Mesothelial cell of epicardium (in vitro differentiated cells): ENCODE results near the gene WDR93. TPM values are rescaled to one million over a fixed set of nuclear protein-coding genes. Genes with fewer than 3 reads are reported as not detected.

Source experiments
- DNase-seq, 2 experiments: peaks; one replicate each; pipeline ENCODE4 v3.0.0; 2021; ENCODE audit warnings: low spot score in 2 of 2; ENCODE audit not compliant: unreplicated experiment in 2 of 2
- H3K27ac Mint-ChIP-seq: 2 replicates; pipeline ENCODE4 v1.8.0; 2021; ENCODE audit warnings: mixed read lengths
- H3K27me3 Mint-ChIP-seq: 2 replicates; pipeline ENCODE4 v1.8.0; 2021; ENCODE audit warnings: low read depth, mixed read lengths
- H3K36me3 Mint-ChIP-seq: 2 replicates; pipeline ENCODE4 v1.8.0; 2021; ENCODE audit warnings: mixed read lengths
- H3K4me1 Mint-ChIP-seq: 2 replicates; pipeline ENCODE4 v1.8.0; 2021; ENCODE audit warnings: mixed read lengths
- H3K4me3 Mint-ChIP-seq: 2 replicates; pipeline ENCODE4 v1.8.0; 2021; ENCODE audit warnings: mild to moderate bottlenecking, moderate library complexity, mixed read lengths
- H3K9me3 Mint-ChIP-seq: 2 replicates; pipeline ENCODE4 v1.8.0; 2021; ENCODE audit warnings: mixed read lengths
- CTCF ChIP-seq: fragments of 200-600 bp; sonication (generic); IDR thresholded peaks from one replicate; pipeline ENCODE4 v1.5.0; 2021; ENCODE audit warnings: antibody characterized with exemption; ENCODE audit not compliant: unreplicated experiment
- total RNA-seq: library from RNA; stranded (reverse); gene quantifications from 3 replicates; pipeline ENCODE4 v1.2.1, GENCODE V29; 2021

Gene WDR93
- total RNA-seq, 1 donor from 2014 or later = 0.34 TPM

- Mint-ChIP-seq H3K9me3 (no peaks in the 10 kb centered on the region), H3K27ac (no peak overlapping the region), H3K27me3 (peaks cover 5% of the 10 kb centered on the region), H3K4me1 (peaks cover 4% of the 10 kb centered on the region), H3K4me3 (no peak overlapping the region), H3K36me3 (no peaks in the 10 kb centered on the region)
- no peak for DNase-seq
- no peak for TF ChIP-seq CTCF
Measured at GRCh38 chr15:89747708-89748682, 57.4 kb downstream of the WDR93 start.

GRCh38 chr15:89749054-89749453 lies 58.4 kb downstream of the WDR93 start:
- no peak for TF ChIP-seq CTCF
- H3K4me3 Mint-ChIP-seq = no peak overlapping the region

GRCh38 chr15:89749526-89749925 lies 58.9 kb downstream of the WDR93 start:
- Mint-ChIP-seq H3K27ac (no peak overlapping the region), H3K36me3 (no peaks in the 10 kb centered on the region), H3K4me1 (peaks cover 5% of the 10 kb centered on the region), H3K9me3 (no peaks in the 10 kb centered on the region), H3K4me3 (peak overlapping the region; percentile 65), H3K27me3 (peaks cover 2% of the 10 kb centered on the region)
- TF ChIP-seq CTCF = no peak
- no peak for DNase-seq

More at GRCh38 chr15:89749054-89749453, 58.4 kb downstream of the WDR93 start:
- Mint-ChIP-seq H3K27ac (no peak overlapping the region), H3K27me3 (peaks cover 2% of the 10 kb centered on the region), H3K9me3 (no peaks in the 10 kb centered on the region), H3K36me3 (no peaks in the 10 kb centered on the region), H3K4me1 (peaks cover 4% of the 10 kb centered on the region)
- DNase-seq = no peak

- Mint-ChIP-seq H3K4me1 (peaks cover 8% of the 10 kb centered on the region), H3K27ac (no peak overlapping the region), H3K9me3 (no peaks in the 10 kb centered on the region), H3K27me3 (peaks cover 2% of the 10 kb centered on the region), H3K36me3 (no peaks in the 10 kb centered on the region), H3K4me3 (peak overlapping the region; percentile 65)
- TF ChIP-seq CTCF = no peak
- DNase-seq = no peak
Measured at GRCh38 chr15:89749951-89750559, 59.4 kb downstream of the WDR93 start.

- Mint-ChIP-seq H3K27me3 (peaks cover 2% of the 10 kb centered on the region), H3K9me3 (no peaks in the 10 kb centered on the region), H3K4me3 (peak within 1 kb of the TSS; percentile 65), H3K4me1 (peaks cover 8% of the 10 kb centered on the region), H3K27ac (no peak within 1 kb of the TSS), H3K36me3 (no peaks in the 10 kb centered on the region)
- peak; percentile 93 to 96 for DNase-seq
- peak; percentile 81 for TF ChIP-seq CTCF
Measured at GRCh38 chr15:89750560-89751542, 60.2 kb downstream of the WDR93 start, which contains the start of gene MESP1. TSS of gene MESP1 (minus strand) at chr15:89751249. CDS start at chr15:89751231, 18 bp downstream.
